Neutrophil (primary cell): ENCODE data around the gene NSG1.

Source experiments
- H3K27ac ChIP-seq: fragments of 200-600 bp; sonication (generic); 2 replicates; pipeline ENCODE4 v1.5.1; 2016; ENCODE audit warnings: mild to moderate bottlenecking, moderate library complexity
- H3K27me3 ChIP-seq: fragments of 200-600 bp; sonication (generic); 2 replicates; pipeline ENCODE4 v1.6.0; 2016; ENCODE audit warnings: mild to moderate bottlenecking
- H3K36me3 ChIP-seq: fragments of 200-600 bp; sonication (generic); 2 replicates; pipeline ENCODE4 v1.5.1; 2017
- H3K4me1 ChIP-seq, 2 experiments: fragments of 200-600 bp in 1 of 2; sonication (generic) in 1 of 2; 1 replicate in 1 of 2; 2 replicates in 1 of 2; pipeline versions ENCODE4 v1.5.1 to v1.6.1; 2013 to 2016; ENCODE audit warnings: low read depth in 1 of 2, low read length in 1 of 2, mild to moderate bottlenecking in 1 of 2, moderate library complexity in 1 of 2; ENCODE audit not compliant: control insufficient read depth in 1 of 2, insufficient read depth in 1 of 2
- H3K4me3 ChIP-seq, 2 experiments: fragments of 200-600 bp in 1 of 2; sonication (generic) in 1 of 2; 1 replicate in 1 of 2; 2 replicates in 1 of 2; pipeline ENCODE4 v1.5.1; 2013 to 2016; ENCODE audit warnings: low read depth in 1 of 2, low read length in 1 of 2, mild to moderate bottlenecking in 1 of 2, moderate library complexity in 1 of 2
- H3K9me3 ChIP-seq: fragments of 200-600 bp; sonication (generic); 2 replicates; pipeline ENCODE4 v1.5.1; 2016
- TF ChIP-seq, protein P1 (sequence below): fragments of 200-600 bp; sonication (generic); IDR thresholded peaks from 2 replicates; pipeline ENCODE4 v1.5.1; 2016; ENCODE audit warnings: antibody characterized with exemption

NSG1 gene

DNA sequence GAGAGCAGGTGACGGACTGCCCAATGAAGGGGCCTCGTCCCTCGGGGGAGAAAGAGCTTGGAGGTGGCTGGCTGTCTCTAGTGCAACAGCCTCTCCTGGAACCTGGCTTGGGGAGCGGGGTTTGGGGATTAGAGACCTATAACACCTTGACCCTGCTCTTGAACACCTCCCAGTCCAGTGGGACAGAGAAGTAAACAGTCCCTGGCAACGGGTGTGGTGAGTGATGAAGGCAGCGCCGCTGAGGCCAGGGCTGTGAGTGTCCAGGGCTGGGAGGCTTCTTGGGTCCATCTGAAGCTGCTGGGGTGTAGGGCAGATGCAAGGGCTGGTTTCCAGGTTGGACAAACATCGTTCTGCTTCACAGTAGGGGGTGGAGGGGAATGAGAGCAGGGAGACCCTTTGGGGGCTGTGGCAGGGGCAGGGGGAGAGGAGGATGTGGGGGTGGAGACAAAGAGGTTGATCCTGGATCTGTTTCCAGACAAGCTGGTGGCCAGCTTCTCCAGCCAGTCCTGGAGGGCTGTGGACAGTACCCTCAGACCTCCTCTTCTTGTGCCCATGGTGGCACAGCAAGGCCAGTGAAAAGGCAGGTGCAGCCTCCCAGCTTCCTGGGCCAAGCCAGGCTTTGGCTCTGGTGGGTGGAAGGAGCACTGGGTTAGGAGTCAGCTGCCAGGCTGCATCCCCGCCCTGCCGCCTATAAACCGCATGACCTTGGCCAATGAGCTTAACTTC, 3.8 kb downstream of the NSG1 start:
- H3K4me3 ChIP-seq, result no peak overlapping the region

DNA sequence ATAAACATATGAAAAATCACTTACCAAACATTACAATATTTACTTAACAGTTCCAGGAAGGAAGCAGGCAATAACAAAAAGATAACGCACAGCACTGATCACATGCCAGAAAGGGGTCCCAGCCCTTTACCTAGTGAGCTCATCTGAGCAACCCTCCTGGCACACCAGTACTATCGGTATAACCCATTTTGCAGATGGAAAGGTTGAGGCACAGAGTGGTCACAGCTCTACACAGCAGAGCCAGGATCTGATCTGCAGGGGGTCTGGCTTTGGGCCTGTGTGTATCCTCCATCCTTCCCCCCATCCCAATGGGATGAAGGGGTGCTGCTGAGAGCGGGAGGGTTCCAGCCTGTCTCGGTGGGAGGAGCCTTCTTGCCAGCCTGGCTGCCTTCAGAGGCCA, 5.0 kb downstream of the NSG1 start:
- TF ChIP-seq, protein P1, sequence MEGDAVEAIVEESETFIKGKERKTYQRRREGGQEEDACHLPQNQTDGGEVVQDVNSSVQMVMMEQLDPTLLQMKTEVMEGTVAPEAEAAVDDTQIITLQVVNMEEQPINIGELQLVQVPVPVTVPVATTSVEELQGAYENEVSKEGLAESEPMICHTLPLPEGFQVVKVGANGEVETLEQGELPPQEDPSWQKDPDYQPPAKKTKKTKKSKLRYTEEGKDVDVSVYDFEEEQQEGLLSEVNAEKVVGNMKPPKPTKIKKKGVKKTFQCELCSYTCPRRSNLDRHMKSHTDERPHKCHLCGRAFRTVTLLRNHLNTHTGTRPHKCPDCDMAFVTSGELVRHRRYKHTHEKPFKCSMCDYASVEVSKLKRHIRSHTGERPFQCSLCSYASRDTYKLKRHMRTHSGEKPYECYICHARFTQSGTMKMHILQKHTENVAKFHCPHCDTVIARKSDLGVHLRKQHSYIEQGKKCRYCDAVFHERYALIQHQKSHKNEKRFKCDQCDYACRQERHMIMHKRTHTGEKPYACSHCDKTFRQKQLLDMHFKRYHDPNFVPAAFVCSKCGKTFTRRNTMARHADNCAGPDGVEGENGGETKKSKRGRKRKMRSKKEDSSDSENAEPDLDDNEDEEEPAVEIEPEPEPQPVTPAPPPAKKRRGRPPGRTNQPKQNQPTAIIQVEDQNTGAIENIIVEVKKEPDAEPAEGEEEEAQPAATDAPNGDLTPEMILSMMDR, result no peak
- Histone ChIP-seq H3K27me3 (peaks cover 85% of the 10 kb centered on the region), H3K4me3 (no peak overlapping the region), H3K27ac (no peak overlapping the region), H3K9me3 (no peaks in the 10 kb centered on the region), H3K36me3 (no peaks in the 10 kb centered on the region), H3K4me1 (no peaks in the 10 kb centered on the region)

More for the DNA sequence above, 3.8 kb downstream of the NSG1 start:
- Histone ChIP-seq H3K36me3 (no peaks in the 10 kb centered on the region), H3K27me3 (peaks cover 85% of the 10 kb centered on the region), H3K4me1 (no peaks in the 10 kb centered on the region), H3K27ac (no peak overlapping the region), H3K9me3 (no peaks in the 10 kb centered on the region)
- TF ChIP-seq, protein P1, result no peak

DNA sequence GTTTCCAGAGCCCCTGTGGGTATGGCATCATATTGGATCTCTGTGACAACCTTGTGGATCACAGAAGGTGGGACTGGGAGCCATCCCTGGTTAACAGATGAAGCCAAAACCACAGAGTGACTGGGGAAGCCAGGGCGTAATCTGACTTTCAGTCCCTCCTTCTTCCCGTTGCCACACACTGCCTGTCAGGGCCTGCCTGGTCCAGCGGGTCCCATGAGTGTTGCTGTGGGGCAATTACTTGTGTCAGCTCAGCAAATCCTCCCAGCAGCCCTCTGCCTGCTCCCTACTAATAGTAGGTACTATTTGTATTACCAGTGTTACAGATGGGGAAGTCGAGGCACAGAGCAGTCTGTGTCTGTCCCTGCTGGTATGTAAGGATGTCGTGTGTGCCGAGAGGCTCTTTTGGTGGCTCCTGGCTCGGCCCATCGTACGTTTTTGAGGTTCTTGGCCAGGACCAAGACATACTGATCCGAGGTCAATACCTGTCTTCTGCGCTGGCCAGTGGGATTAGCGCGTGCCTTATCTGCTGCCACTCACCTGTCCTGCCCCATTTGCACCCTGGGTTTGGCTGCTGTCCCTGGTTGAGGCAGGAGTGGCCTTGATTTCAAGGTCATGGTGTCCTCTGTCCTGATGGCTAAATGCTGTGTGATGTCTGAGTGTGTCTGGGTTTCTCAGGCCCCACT, 5.7 kb downstream of the NSG1 start:
- TF ChIP-seq, protein P1, result no peak
- no peaks in the 10 kb centered on the region for H3K4me1 ChIP-seq
- H3K36me3 ChIP-seq, result no peaks in the 10 kb centered on the region
- no peak overlapping the region for H3K4me3 ChIP-seq
- no peaks in the 10 kb centered on the region for H3K9me3 ChIP-seq
- H3K27me3 ChIP-seq, result peaks cover 85% of the 10 kb centered on the region
- no peak overlapping the region for H3K27ac ChIP-seq

GRCh38 chr4:4394644-4395043, 7.7 kb downstream of the NSG1 start:
- H3K27me3 ChIP-seq, result peaks cover 77% of the 10 kb centered on the region

GRCh38 chr4:4395371-4395770, 8.5 kb downstream of the NSG1 start:
- Histone ChIP-seq H3K27ac (no peak overlapping the region), H3K36me3 (no peaks in the 10 kb centered on the region), H3K4me3 (no peak overlapping the region), H3K4me1 (no peaks in the 10 kb centered on the region), H3K27me3 (peaks cover 73% of the 10 kb centered on the region), H3K9me3 (no peaks in the 10 kb centered on the region)
- TF ChIP-seq, protein P1, result no peak

More at GRCh38 chr4:4394644-4395043, 7.7 kb downstream of the NSG1 start:
- Histone ChIP-seq H3K4me1 (no peaks in the 10 kb centered on the region), H3K27ac (no peak overlapping the region), H3K36me3 (no peaks in the 10 kb centered on the region), H3K4me3 (no peak overlapping the region), H3K9me3 (no peaks in the 10 kb centered on the region)
- TF ChIP-seq, protein P1, result no peak
